Hepatocyte (in vitro differentiated cells): ENCODE results near the gene USP36.

Experiments
- EZH2 ChIP-seq: fragments of 200-600 bp; sonication (generic); IDR thresholded peaks from 2 replicates; pipeline ENCODE4 v1.6.1; 2016; ENCODE audit warnings: antibody characterized with exemption, mild to moderate bottlenecking, borderline replicate concordance
- TF ChIP-seq, protein P1 (sequence below): fragments of 200-600 bp; sonication (generic); IDR thresholded peaks from 2 replicates; pipeline ENCODE4 v1.5.1; 2016; ENCODE audit warnings: antibody characterized with exemption, mild to moderate bottlenecking; ENCODE audit not compliant: poor library complexity

DNA sequence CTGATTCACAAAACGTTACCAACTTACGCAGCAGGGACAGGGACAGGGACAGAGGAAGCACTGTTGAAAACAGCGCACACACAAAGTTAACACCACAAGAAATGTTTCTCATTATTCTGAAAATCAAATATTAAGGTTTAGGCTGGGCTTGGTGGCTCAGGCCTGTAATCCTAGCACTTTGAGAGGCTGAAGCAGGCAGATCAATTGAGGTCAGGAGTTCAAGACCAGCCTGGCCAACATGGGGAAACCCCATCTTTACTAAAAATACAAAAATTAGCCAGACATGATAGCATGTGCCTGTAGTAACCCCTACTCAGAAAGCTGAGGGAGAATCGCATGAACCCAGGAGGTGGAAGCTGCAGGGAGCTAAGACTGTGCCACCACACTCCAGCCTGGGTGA, 62.7 kb downstream of the USP36 start:
- TF ChIP-seq, protein P1, sequence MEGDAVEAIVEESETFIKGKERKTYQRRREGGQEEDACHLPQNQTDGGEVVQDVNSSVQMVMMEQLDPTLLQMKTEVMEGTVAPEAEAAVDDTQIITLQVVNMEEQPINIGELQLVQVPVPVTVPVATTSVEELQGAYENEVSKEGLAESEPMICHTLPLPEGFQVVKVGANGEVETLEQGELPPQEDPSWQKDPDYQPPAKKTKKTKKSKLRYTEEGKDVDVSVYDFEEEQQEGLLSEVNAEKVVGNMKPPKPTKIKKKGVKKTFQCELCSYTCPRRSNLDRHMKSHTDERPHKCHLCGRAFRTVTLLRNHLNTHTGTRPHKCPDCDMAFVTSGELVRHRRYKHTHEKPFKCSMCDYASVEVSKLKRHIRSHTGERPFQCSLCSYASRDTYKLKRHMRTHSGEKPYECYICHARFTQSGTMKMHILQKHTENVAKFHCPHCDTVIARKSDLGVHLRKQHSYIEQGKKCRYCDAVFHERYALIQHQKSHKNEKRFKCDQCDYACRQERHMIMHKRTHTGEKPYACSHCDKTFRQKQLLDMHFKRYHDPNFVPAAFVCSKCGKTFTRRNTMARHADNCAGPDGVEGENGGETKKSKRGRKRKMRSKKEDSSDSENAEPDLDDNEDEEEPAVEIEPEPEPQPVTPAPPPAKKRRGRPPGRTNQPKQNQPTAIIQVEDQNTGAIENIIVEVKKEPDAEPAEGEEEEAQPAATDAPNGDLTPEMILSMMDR, result no peak
- TF ChIP-seq EZH2, result no peak
